DOHH2 (cell line): ENCODE results near the gene NOS3.
"Not testable (repeated sequence)": the region's sequence is repeated elsewhere in the genome, so short reads cannot be mapped to it uniquely, and the experiment has no call there.

Experiments
- H3F3A ChIP-seq: fragments of 200-600 bp; sonication (generic), shearing (Covaris generic); 2 replicates; pipeline ENCODE4 v1.6.0; 2016; ENCODE audit warnings: antibody characterized with exemption, mild to moderate bottlenecking; ENCODE audit not compliant: control insufficient read depth, insufficient read depth
- H3K27ac ChIP-seq: fragments of 200-600 bp; sonication (generic); 2 replicates; pipeline ENCODE4 v1.5.1; 2014; ENCODE audit warnings: low read depth, mild to moderate bottlenecking, low read length, moderate library complexity
- H3K27me3 ChIP-seq: fragments of 200-600 bp; sonication (generic); 2 replicates; pipeline ENCODE4 v1.6.1; 2014; ENCODE audit warnings: mild to moderate bottlenecking, low read length, mixed read lengths; ENCODE audit not compliant: control insufficient read depth
- H3K36me3 ChIP-seq: fragments of 200-600 bp; sonication (generic); 2 replicates; pipeline ENCODE4 v1.6.1; 2014; ENCODE audit warnings: mild to moderate bottlenecking, low read length, moderate library complexity, mixed read lengths; ENCODE audit not compliant: control insufficient read depth
- H3K4me1 ChIP-seq: fragments of 200-600 bp; sonication (generic); 2 replicates; pipeline ENCODE4 v1.6.1; 2014; ENCODE audit warnings: mild to moderate bottlenecking, low read length, mixed read lengths; ENCODE audit not compliant: control insufficient read depth
- H3K4me2 ChIP-seq: fragments of 200-600 bp; sonication (generic); 2 replicates; pipeline ENCODE4 v1.6.0; 2014; ENCODE audit warnings: mild to moderate bottlenecking, low read length, moderate library complexity
- H3K4me3 ChIP-seq: fragments of 200-600 bp; sonication (generic); 2 replicates; pipeline ENCODE4 v1.5.1; 2014; ENCODE audit warnings: mild to moderate bottlenecking, low read length, mixed read lengths
- H3K79me2 ChIP-seq: fragments of 200-600 bp; sonication (generic); 2 replicates; pipeline ENCODE4 v1.6.1; 2014; ENCODE audit warnings: mild to moderate bottlenecking, low read length, mixed read lengths; ENCODE audit not compliant: control insufficient read depth
- H3K9me2 ChIP-seq: fragments of 200-600 bp; sonication (generic); replicated peaks from 2 replicates; pipeline ENCODE4 v1.6.1; 2014; ENCODE audit warnings: mild to moderate bottlenecking, low read length, mixed read lengths; ENCODE audit not compliant: control insufficient read depth
- H3K9me3 ChIP-seq: fragments of 200-600 bp; sonication (generic); 2 replicates; pipeline ENCODE4 v1.6.1; 2014; ENCODE audit warnings: antibody characterized with exemption, low read length, mixed read lengths; ENCODE audit not compliant: control insufficient read depth, insufficient read depth
- H4K20me1 ChIP-seq: fragments of 200-600 bp; sonication (generic); 2 replicates; pipeline ENCODE4 v1.6.0; 2014; ENCODE audit warnings: low read depth, mild to moderate bottlenecking, antibody characterized with exemption, low read length, moderate library complexity; ENCODE audit not compliant: control insufficient read depth, insufficient read depth
- EZH2phosphoT487 ChIP-seq: fragments of 200-600 bp; sonication (generic); IDR thresholded peaks from 2 replicates; pipeline ENCODE4 v1.6.1; 2017; ENCODE audit warnings: borderline replicate concordance, mild to moderate bottlenecking, antibody characterized with exemption, low read length, moderate library complexity, mixed read lengths
- TF ChIP-seq, protein P1 (sequence below): fragments of 200-600 bp; sonication (generic); IDR thresholded peaks from one replicate; pipeline ENCODE4 v1.5.1; 2014; ENCODE audit warnings: antibody characterized with exemption, mild to moderate bottlenecking, low read depth, low read length; ENCODE audit not compliant: poor library complexity, severe bottlenecking

Gene NOS3

DNA sequence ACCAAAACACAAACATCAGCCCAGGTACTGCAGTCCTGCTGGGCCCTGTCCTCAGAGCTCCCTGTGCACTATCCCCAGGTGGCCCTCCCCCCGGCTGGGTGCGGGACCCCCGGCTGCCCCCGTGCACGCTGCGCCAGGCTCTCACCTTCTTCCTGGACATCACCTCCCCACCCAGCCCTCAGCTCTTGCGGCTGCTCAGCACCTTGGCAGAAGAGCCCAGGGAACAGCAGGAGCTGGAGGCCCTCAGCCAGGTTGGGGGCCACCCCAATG, 19.2 kb downstream of the NOS3 start:
- Histone ChIP-seq H3K36me3 (no peaks in the 10 kb centered on the region), H3K4me3 (no peak overlapping the region), H4K20me1 (no peaks in the 10 kb centered on the region), H3K27me3 (no peaks in the 10 kb centered on the region), H3F3A (peaks cover 6% of the 10 kb centered on the region; the same call in 1 of the 2 replicates), H3K4me2 (no peak overlapping the region), H3K9me3 (no peaks in the 10 kb centered on the region), H3K79me2 (no peaks in the 10 kb centered on the region), H3K4me1 (peaks cover 38% of the 10 kb centered on the region), H3K27ac (no peak overlapping the region), H3K9me2 (no peaks in the 10 kb centered on the region)
- no peak for TF ChIP-seq EZH2phosphoT487
- TF ChIP-seq, protein P1, sequence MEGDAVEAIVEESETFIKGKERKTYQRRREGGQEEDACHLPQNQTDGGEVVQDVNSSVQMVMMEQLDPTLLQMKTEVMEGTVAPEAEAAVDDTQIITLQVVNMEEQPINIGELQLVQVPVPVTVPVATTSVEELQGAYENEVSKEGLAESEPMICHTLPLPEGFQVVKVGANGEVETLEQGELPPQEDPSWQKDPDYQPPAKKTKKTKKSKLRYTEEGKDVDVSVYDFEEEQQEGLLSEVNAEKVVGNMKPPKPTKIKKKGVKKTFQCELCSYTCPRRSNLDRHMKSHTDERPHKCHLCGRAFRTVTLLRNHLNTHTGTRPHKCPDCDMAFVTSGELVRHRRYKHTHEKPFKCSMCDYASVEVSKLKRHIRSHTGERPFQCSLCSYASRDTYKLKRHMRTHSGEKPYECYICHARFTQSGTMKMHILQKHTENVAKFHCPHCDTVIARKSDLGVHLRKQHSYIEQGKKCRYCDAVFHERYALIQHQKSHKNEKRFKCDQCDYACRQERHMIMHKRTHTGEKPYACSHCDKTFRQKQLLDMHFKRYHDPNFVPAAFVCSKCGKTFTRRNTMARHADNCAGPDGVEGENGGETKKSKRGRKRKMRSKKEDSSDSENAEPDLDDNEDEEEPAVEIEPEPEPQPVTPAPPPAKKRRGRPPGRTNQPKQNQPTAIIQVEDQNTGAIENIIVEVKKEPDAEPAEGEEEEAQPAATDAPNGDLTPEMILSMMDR, result no peak

DNA sequence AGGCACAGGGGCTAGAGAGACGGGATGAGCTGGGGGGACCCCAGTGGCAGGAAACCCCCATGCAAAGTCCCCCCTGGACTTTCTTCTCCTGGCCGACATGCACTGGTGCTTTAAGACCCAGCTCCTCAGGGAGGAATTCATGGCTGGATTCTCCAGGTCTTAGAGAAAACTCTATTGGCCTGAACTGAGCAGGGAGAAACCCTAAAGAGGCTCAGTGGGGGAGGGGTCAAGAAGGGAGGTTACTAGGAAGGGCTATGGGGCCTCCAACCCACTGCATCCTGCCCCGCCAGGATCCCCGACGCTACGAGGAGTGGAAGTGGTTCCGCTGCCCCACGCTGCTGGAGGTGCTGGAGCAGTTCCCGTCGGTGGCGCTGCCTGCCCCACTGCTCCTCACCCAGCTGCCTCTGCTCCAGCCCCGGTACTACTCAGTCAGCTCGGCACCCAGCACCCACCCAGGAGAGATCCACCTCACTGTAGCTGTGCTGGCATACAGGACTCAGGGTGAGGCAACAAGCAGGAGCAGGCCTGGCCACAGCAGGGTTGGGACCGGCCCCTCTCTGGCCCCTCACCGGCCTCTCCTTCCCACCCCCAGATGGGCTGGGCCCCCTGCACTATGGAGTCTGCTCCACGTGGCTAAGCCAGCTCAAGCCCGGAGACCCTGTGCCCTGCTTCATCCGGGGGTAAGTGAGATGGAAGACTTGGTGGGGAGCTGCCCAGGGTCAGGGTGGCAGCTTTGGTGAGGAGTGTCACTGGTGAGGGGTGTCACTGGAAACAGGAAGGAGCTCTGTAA, 19.7 kb downstream of the NOS3 start:
- Histone ChIP-seq H3K4me2 (no peak overlapping the region), H3K79me2 (no peaks in the 10 kb centered on the region), H3K27ac (no peak overlapping the region), H3F3A (peaks cover 6% of the 10 kb centered on the region; the same call in 1 of the 2 replicates), H3K36me3 (no peaks in the 10 kb centered on the region), H3K27me3 (no peaks in the 10 kb centered on the region), H3K9me2 (no peaks in the 10 kb centered on the region), H3K4me1 (peaks cover 43% of the 10 kb centered on the region), H3K9me3 (no peaks in the 10 kb centered on the region), H4K20me1 (no peaks in the 10 kb centered on the region), H3K4me3 (no peak overlapping the region)
- TF ChIP-seq, protein P1, result no peak
- no peak for TF ChIP-seq EZH2phosphoT487

DNA sequence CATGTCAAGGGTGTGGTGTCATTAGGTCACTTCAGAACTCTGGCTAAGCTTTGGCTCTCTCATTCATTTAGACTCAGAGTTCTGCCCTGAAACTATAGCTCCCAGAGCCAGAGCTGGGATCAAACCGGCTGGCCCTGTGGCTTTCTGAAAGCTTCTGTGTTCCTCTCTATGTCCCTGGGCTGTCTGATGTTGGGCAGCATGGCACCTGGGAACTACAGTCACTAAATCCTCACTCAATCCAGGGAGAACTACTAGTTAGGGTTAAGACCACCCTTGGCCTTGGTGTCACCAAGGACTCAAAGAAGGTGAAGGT, 20.2 kb downstream of the NOS3 start:
- Histone ChIP-seq H3K36me3 (no peaks in the 10 kb centered on the region), H3K27me3 (no peaks in the 10 kb centered on the region), H3K27ac (no peak overlapping the region), H3K4me2 (no peak overlapping the region), H3K4me3 (no peak overlapping the region), H3K4me1 (peaks cover 43% of the 10 kb centered on the region), H4K20me1 (no peaks in the 10 kb centered on the region), H3K9me3 (no peaks in the 10 kb centered on the region), H3K9me2 (no peaks in the 10 kb centered on the region), H3K79me2 (no peaks in the 10 kb centered on the region), H3F3A (peaks cover 6% of the 10 kb centered on the region; the same call in 1 of the 2 replicates)
- TF ChIP-seq EZH2phosphoT487, result no peak
- TF ChIP-seq, protein P1, result no peak

DNA sequence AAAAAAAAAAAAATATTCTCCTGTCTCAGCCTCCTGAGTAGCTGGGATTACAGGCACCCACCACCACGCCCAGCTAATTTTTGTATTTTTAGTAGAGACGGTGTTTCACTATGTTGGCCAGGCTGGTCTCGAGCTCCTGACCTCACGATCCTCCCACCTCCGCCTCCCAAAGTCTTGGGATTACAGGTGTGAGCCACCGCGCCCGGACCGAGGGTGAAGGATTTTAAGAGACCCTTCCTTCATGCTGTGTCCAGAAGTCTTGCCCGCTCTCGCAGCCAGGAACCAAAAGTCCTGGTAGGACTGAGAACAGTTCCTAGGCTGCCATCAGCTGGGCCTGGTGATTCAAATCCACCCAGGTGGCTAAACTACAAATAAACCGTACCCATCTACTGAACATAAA, 20.8 kb downstream of the NOS3 start:
- H3K4me2 ChIP-seq, H4K20me1 ChIP-seq: not testable (repeated sequence)

More for the DNA sequence above, 20.8 kb downstream of the NOS3 start:
- not testable (repeated sequence) for H3F3A ChIP-seq, H3K79me2 ChIP-seq, H3K27me3 ChIP-seq, H3K9me2 ChIP-seq, H3K9me3 ChIP-seq, H3K4me3 ChIP-seq, H3K36me3 ChIP-seq, H3K27ac ChIP-seq
- H3K4me1 ChIP-seq, result peaks cover 43% of the 10 kb centered on the region
